H1 (cell line): Measurements from ENCODE around the gene PAIP1. TPM values are rescaled to one million over a fixed set of nuclear protein-coding genes. Genes with fewer than 3 reads are reported as not detected.

Source experiments
- polyA plus RNA-seq, 7 experiments: library from polyadenylated mRNA; depleted of rRNA in 3 of 7; stranded (reverse) in 5 of 7; unstranded in 2 of 7; fragments of >200 nt in 5 of 7; fragments of 200-250 nt in 2 of 7; gene quantifications; 1 replicate in 5 of 7; 2 replicates in 1 of 7; 4 replicates in 1 of 7; pipeline versions ENCODE4 v1.2.1 to v1.2.3, GENCODE V29; 2011 to 2013; ENCODE audit warnings: missing spikeins in 2 of 7, mixed read lengths in 2 of 7
- total RNA-seq: library from RNA; stranded (reverse); fragmentation: NEBNext Ultra II Directional; extraction: Animal tissue kit (Norgen Biotek cat#: 25700); gene quantifications from 2 replicates; pipeline ENCODE4 v1.2.1, GENCODE V29; 2021
- TF ChIP-seq, protein P1 (sequence below): fragments of 300-600 bp; sonication (generic); IDR thresholded peaks from 2 replicates; pipeline ENCODE4 v1.7.1; 2012; ENCODE audit warnings: low read length, moderate library complexity, mild to moderate bottlenecking, inconsistent platforms; ENCODE audit not compliant: insufficient replicate concordance

PAIP1 gene
- total and polyA plus RNA-seq, 2 of the 8 experiments (the other 6 are each of a cell fraction or from before 2014, with no cell fraction given), result 62.9 to 89.5 TPM

DNA sequence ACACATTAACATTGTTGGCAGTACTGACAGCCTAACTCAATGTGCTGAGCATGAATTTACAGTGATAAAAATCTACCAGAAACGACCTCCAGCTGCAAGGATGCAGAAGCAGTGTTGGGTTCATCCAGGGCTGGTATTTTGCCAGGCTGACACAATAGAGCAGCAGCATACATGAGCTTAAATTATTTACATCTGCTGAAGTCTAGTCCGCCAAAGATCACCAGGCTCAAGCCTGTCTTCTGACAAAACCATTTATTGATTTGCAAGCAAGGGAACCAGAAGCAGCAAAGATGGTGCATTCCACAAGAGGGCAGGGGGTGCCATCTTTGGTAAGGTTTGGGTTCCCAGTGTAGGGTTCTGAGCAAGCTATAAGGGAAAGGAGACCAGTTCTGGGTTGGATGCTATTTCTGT, 33.2 kb downstream of the PAIP1 start (continued):
- TF ChIP-seq, protein P1, sequence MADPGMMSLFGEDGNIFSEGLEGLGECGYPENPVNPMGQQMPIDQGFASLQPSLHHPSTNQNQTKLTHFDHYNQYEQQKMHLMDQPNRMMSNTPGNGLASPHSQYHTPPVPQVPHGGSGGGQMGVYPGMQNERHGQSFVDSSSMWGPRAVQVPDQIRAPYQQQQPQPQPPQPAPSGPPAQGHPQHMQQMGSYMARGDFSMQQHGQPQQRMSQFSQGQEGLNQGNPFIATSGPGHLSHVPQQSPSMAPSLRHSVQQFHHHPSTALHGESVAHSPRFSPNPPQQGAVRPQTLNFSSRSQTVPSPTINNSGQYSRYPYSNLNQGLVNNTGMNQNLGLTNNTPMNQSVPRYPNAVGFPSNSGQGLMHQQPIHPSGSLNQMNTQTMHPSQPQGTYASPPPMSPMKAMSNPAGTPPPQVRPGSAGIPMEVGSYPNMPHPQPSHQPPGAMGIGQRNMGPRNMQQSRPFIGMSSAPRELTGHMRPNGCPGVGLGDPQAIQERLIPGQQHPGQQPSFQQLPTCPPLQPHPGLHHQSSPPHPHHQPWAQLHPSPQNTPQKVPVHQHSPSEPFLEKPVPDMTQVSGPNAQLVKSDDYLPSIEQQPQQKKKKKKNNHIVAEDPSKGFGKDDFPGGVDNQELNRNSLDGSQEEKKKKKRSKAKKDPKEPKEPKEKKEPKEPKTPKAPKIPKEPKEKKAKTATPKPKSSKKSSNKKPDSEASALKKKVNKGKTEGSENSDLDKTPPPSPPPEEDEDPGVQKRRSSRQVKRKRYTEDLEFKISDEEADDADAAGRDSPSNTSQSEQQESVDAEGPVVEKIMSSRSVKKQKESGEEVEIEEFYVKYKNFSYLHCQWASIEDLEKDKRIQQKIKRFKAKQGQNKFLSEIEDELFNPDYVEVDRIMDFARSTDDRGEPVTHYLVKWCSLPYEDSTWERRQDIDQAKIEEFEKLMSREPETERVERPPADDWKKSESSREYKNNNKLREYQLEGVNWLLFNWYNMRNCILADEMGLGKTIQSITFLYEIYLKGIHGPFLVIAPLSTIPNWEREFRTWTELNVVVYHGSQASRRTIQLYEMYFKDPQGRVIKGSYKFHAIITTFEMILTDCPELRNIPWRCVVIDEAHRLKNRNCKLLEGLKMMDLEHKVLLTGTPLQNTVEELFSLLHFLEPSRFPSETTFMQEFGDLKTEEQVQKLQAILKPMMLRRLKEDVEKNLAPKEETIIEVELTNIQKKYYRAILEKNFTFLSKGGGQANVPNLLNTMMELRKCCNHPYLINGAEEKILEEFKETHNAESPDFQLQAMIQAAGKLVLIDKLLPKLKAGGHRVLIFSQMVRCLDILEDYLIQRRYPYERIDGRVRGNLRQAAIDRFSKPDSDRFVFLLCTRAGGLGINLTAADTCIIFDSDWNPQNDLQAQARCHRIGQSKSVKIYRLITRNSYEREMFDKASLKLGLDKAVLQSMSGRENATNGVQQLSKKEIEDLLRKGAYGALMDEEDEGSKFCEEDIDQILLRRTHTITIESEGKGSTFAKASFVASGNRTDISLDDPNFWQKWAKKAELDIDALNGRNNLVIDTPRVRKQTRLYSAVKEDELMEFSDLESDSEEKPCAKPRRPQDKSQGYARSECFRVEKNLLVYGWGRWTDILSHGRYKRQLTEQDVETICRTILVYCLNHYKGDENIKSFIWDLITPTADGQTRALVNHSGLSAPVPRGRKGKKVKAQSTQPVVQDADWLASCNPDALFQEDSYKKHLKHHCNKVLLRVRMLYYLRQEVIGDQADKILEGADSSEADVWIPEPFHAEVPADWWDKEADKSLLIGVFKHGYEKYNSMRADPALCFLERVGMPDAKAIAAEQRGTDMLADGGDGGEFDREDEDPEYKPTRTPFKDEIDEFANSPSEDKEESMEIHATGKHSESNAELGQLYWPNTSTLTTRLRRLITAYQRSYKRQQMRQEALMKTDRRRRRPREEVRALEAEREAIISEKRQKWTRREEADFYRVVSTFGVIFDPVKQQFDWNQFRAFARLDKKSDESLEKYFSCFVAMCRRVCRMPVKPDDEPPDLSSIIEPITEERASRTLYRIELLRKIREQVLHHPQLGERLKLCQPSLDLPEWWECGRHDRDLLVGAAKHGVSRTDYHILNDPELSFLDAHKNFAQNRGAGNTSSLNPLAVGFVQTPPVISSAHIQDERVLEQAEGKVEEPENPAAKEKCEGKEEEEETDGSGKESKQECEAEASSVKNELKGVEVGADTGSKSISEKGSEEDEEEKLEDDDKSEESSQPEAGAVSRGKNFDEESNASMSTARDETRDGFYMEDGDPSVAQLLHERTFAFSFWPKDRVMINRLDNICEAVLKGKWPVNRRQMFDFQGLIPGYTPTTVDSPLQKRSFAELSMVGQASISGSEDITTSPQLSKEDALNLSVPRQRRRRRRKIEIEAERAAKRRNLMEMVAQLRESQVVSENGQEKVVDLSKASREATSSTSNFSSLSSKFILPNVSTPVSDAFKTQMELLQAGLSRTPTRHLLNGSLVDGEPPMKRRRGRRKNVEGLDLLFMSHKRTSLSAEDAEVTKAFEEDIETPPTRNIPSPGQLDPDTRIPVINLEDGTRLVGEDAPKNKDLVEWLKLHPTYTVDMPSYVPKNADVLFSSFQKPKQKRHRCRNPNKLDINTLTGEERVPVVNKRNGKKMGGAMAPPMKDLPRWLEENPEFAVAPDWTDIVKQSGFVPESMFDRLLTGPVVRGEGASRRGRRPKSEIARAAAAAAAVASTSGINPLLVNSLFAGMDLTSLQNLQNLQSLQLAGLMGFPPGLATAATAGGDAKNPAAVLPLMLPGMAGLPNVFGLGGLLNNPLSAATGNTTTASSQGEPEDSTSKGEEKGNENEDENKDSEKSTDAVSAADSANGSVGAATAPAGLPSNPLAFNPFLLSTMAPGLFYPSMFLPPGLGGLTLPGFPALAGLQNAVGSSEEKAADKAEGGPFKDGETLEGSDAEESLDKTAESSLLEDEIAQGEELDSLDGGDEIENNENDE, result no peak
